GM19238 (cell line): ENCODE measurements around the gene PRAMEF14.
A peak's percentile ranks its signal among the peaks of the same experiment; 100 is the strongest.
"Not testable (repeated sequence)": the region's sequence is repeated elsewhere in the genome, so short reads cannot be mapped to it uniquely, and the experiment has no call there.

Source experiments
- DNase-seq: peaks from one replicate; pipeline ENCODE4 v3.0.0; 2011; ENCODE audit warnings: low spot score; ENCODE audit not compliant: insufficient read length

PRAMEF14 gene, protein sequence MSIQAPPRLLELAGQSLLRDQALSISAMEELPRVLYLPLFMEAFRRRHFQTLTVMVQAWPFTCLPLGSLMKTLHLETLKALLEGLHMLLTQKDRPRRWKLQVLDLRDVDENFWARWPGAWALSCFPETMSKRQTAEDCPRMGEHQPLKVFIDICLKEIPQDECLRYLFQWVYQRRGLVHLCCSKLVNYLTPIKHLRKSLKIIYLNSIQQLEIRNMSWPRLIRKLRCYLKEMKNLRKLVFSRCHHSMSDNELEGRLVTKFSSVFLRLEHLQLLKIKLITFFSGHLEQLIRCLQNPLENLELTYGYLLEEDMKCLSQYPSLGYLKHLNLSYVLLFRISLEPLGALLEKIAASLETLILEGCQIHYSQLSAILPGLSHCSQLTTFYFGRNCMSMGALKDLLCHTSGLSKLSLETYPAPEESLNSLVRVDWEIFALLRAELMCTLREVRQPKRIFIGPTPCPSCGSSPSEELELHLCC

DNA sequence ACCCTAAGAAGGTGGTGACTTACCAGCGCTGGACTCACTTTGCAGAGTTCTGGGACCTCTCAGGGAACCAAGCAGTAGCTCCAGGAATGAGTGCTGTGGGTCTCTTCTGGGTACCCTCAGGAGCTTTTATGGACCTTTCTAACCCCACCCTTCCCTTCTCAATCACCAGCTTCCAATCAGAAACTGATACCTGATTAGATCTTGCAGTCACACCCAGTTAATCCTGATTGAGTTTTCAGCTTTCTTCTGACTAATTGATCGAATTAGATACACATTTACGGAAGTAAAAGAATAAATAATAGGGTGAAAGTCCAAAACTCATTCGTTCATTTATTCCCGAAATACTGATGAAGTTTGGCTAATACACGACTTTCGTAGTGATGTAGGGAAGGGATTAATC, at the start of gene PRAMEF14:
Gene PRAMEF14 (minus strand): TSS at position 101 of the 400 bp plus-strand sequence. CDS start 1,820 bp downstream, outside the sequence.
- DNase-seq: not testable (repeated sequence)

DNA sequence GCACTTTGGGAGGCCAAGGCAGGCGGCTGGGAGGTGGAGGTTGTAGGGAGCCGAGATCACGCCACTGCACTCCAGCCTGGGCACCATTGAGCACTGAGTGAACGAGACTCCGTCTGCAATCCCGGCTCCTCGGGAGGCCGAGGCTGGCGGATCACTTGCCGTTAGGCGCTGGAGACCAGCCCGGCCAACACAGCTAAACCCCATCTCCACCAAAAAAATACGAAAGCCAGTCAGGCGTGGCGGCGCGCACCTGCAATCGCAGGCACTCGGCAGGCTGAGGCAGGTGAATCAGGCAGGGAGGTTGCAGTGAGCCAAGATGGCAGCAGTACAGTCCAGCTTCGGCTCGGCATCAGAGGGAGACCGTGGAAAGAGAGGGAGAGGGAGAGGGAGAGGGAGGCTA, 48.4 kb upstream of the PRAMEF14 start:
- DNase-seq: not testable (repeated sequence)

DNA sequence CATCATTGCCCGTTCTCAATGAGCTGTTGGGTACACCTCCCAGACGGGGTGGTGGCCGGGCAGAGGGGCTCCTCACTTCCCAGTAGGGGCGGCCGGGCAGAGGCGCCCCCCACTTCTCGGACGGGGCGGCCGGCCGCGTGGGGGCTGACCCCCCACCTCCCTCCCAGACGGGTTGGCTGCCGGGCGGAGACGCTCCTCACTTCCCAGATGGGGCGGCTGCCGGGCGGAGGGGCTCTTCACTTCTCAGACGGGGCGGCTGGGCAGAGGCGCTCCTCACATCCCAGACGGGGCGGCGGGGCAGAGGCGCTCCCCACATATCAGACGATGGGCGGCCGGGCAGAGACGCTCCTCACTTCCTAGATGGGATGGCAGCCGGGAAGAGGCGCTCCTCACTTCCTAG, 47.8 kb upstream of the PRAMEF14 start:
- not testable (repeated sequence) for DNase-seq

DNA sequence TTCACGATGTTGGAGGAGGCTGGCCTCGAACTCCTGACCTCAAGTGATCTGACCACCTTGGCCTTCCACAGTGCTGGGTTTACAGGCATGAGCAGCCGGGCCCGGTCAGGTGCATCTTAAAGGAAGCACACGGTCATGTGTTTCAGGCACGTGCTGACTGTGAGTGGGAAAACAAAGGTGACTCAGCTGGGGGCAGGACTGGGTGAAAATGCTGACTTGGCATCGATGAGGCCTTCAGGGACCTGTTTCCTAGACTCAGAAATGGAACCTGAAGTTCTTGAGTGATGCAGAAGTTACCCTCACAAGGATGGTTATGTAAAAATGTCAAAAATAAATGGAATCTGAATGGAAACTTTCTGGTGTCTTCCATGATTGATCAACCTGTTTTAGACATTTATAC, 46.1 kb upstream of the PRAMEF14 start:
- DNase-seq: not testable (repeated sequence)

DNA sequence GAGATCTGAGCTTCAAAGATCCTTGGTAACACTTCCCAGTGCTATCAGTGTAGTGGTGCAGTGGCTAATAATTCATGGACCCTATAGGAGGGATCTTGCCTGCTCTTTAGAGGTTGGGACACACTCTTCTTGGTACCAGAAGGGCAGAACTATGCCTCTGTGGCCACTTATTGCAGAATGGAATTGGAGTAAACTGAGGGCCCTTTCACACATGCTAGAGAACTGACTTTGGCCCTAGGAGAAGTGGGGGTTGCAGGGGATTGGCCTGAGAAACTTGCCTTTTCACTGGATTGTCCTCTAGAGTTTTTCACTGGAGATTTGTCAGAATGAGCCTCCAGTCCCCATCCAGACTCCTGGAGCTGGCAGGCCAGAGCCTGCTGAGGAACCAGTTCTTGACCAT, 42.4 kb upstream of the PRAMEF14 start, which contains the start of gene PRAMEF17:
Gene PRAMEF17 (plus strand): TSS at position 301 of the 400 bp plus-strand sequence. CDS start 26 bp downstream, at position 327.
- not testable (repeated sequence) for DNase-seq

DNA sequence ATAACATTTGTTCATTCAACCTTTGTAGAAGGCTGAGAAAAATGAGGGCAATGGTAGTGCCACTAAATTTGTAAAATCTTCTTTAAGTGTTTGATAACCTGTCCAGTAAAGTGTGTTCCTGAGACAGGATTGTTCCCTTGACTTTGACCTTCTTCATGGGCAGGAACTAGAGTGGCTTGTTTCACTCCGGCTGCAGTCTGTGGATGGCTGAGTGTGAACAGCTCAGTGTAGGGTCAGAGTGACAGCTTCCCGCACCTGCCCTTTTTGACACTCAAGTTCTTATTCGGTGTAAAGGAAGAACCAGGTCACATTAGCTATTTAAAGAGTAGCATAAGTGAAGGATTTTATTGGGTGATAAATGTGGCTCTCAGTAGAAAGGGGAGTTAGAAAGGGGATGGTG, 33.4 kb upstream of the PRAMEF14 start:
- not testable (repeated sequence) for DNase-seq

DNA sequence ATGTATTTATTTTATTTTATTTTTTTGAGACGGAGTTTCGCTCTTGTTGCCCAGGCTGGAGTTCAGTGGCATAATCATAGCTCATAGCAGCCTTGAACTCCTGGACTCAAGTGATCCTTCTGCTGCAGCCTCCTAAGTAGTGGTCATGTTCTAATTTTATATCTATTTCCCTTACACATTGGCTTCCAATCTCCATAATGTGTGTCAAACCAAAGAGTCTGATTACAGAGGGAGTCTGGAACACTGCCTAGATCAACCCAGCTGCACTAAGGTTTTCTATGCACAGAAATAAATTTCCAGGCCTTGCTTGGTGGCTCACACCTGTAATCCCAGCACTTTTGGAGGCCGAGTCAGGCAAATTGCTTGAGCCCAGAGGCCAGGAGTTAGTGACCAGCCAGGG, 32.0 kb upstream of the PRAMEF14 start:
- not testable (repeated sequence) for DNase-seq

DNA sequence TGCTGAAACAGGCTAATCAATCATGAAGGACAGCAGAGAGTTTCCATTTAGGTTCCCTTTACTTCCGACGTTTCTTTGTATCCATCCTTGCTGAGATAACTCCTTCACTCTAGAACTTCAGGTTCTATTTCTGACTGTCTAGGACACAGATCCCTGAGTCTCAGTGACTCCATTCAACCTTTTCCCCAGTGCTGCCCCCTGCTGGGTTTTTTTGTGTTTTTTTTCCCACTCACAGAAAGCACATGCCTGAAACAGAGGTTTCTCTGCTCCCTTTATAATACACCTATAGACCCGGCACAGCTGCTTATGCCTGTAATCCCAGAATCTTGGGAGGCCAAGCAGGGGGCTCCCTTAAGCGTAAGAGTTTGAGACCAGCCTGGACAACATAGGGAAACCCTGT, 21.6 kb upstream of the PRAMEF14 start:
- DNase-seq: not testable (repeated sequence)

DNA sequence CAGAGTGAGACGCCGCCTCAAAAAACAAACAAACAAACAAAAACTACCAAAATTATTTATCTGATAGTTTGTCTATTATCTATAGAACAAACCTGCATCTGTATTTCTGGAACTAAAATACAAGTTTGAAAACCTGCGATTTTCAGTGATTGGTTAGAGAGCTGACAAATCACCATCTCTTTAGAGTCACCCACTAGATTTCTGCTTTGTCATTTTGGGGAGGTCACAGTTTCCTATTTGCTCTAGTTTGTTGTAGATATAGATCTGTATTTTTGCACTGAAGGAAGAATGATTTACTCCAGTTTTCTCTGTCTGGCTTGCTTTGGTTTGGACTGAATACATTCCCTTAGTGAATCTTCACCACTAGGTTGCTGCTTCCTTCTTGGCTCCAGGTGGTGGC, 19.6 kb upstream of the PRAMEF14 start:
- DNase-seq: not testable (repeated sequence)

DNA sequence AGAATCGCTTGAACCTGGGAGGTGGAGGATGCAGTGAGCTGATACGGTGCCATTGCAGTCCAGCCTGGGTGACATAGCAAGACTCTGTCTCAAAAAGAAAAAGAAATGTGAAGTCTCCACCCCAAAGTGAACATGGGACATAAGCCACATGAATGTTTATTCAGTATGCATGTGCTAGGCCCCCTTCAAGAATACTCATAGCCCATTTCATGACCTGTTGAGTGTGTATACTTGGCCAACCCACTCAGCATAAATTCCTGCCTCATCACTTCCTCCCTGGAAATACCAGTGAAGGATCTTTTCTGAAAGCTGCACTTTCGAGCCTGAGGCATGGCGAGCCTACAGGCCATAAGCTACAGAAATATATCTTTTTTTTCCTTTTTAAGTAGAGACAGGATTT, 18.0 kb upstream of the PRAMEF14 start:
- DNase-seq: not testable (repeated sequence)

DNA sequence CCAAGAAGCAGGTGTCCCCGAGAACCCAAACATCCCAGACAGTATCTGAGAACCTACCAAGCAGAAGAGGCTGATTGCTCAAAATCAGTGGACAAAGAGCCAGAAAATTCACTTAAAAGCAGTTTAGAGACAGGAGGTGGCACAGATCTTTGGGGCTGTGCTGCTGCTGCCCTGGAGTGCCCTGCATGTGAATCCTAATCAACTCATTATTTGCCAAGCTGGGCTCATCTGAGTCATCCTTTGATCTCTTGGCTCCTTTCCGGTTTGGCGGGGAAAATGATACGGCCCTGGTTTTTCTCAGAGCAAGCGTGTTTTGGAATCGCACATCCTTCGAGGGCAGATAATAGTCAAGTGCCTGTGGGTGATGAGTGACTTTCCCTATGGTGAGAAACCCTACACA, 15.4 kb upstream of the PRAMEF14 start:
- DNase-seq: not testable (repeated sequence)

DNA sequence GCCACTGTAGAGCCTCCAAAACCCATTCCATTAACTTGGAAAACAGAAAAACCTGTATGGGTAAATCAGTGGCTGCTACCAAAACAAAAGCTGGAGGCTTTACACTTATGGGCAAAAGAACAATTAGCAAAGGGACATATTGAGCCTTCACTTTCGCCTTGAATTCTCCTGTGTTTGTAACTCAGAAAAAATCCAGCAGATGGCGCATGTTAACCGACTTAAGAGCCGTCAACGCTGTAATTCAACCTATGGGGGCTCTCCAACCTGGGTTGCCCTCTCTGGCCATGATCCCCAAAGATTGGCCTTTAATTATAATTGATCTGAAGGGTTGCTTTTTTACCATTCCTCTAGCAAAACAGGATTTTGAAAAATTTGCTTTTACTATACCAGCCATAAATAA, 9.8 kb upstream of the PRAMEF14 start:
- peak; percentile 5 for DNase-seq

DNA sequence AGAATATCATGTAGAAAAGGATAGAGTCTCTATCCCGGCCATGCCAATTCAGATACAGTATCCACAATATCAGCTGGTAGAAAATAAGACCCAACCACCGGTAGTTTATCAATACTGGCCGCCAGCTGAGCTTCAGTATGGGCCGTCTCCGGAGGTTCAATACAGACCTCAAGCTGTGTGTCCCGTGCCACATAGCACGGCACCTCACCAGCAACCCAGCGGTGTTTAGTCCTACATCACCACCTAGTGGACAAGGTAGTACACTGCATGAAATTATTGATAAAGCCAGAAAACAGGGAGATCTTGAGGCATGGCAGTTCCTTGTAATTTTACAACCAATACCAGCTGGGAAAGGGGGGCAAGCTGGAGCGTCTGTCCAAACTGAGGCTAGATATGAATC, 7.5 kb upstream of the PRAMEF14 start:
- DNase-seq: not testable (repeated sequence)

DNA sequence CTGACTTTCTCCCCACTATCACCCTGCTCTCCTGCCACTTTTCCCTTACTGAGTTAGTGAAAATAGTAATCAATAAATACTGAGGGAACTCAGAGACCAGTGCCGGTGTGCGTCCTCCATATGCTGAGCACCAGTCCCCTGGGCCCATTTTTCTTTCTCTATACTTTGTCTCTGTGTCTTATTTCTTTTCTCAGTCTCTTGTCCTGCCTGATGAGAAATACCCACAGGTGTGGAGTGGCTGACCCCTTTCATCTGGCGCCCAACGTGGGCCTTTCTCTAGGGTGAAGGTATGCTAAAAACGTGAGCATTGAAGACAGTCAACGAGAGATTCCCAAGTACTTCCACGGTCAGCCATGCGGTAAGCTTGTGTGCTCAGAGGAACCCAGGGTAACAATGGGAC, 6.5 kb upstream of the PRAMEF14 start:
- not testable (repeated sequence) for DNase-seq

DNA sequence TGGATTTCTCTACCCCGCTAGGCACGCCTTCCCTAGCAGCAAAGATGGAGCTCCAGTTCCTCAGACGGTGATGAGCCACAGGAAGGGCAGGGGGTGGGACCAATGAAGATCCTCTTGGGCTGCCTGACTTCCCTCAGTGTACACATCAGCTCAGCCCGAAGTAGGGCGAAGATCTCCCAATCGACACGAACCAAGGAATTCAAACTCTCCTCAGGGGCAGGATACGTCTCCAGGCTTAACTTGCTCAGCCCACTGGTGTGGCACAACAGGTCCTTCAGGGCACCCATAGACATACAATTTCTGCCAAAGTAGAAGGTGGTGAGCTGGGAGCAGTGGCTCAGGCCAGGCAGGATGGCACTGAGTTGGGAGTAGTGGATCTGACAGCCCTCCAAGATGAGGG, 4.4 kb downstream of the PRAMEF14 start:
- not testable (repeated sequence) for DNase-seq

DNA sequence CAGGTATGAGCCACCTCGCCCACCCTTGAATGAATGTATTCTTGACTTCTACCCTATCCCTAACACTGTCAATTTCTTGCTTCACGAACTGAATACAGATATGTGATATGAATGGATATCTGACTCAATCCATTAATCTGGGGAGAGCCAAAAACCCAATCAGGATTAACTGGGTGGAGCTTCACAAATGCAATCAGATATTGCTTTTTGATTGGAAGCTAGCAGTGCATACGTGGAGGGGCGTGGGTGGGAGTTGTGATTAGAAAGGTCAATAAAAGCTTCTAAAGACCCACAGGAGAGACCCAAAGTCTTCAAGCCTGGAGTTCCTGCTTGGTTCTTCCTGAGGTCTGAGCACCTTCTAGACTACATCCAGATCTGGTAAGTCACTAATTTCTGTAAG, 31.7 kb downstream of the PRAMEF14 start, which contains the start of gene PRAMEF15:
Gene PRAMEF15 (plus strand): TSS at position 301 of the 400 bp plus-strand sequence. CDS start 2,827 bp downstream, outside the sequence.
- DNase-seq: not testable (repeated sequence)

DNA sequence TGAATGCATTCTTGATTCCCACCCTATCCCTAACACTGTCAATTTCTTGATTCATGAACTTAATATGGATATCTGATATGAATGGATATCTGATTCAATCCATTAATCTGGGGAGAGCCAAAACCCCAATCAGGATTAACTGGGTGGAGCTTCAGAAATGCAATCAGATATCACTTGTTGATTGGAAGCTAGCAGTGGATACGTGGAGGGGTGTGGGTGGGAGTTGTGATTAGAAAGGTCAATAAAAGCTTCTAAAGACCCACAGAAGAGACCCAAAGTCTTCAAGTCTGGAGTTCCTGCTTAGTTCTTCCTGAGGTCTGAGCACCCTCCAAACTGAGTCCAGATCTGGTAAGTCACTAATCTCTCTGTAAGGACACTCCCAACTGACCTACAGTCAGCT, 43.7 kb downstream of the PRAMEF14 start, which contains the start of gene PRAMEF33:
Gene PRAMEF33 (plus strand): TSS at position 301 of the 400 bp plus-strand sequence. CDS start 2,416 bp downstream, outside the sequence.
- not testable (repeated sequence) for DNase-seq

DNA sequence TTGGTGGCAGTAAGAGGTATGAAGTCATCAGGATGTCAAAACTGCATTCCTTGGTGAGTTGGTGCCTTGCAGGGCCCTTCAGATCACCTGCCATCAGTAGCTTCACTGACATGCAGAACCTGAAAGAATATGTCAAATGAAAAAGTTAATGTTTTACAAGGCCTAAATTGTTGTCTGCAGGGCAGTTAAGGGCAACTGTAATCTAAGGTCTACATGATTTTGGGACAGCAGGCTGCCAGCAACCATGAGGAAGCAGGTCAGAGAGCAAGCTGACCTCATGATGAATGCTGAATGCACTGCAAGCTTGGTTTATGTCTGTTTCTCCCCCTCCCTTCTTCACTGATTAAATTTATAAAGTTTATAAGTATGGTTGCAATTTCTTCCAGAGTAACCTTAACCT, 44.7 kb downstream of the PRAMEF14 start:
- not testable (repeated sequence) for DNase-seq

DNA sequence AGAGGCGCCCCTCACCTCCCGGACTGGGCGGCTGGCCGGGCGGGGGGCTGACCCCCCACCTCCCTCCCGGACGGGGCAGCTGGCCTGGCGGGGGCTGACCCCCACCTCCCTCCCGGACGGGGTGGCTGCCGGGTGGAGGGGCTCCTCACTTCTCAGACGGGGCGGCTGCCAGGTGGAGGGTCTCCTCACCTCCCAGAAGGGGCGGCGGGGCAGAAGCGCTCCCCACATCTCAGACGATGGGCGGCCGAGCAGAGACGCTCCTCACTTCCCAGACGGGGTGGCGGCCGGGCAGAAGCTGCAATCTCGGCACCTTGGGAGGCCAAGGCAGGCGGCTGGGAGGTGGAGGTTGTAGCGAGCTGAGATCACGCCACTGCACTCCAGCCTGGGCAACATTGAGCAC, 48.2 kb downstream of the PRAMEF14 start:
- not testable (repeated sequence) for DNase-seq

DNA sequence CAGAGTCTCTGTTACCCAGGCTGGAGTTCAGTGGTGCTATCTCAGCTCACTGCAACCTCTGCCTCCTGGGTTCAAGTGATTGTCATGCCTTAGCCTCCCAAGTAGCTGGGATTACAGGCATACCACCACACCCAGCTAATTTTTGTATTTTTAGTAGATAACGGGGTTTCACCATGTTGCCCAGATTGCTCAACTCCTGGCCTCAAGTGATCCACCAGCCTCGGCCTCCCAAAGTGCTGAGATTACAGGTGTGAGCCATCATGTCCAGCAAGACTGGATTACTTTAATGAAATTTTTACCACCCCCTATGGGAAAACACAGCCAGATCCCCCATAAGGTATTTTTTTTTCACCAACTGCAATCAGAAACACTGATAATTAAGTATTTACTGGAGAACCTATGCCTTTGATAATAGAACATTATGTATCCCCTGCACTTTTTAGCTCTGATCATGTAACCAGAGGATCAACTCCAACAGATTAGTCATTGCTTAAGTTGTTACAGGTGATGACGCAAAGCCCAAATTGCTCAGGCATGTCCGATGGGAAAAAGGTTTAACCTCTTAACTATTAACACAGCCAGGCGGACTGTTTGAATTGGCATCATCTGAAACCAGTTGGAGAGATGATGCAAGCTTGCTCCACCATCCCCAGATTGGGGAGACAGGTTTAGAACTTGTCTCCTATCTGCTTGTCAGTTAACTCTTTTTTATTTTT, 49.6 kb downstream of the PRAMEF14 start:
- DNase-seq: not testable (repeated sequence)
